B cell (primary cell): ENCODE data around the gene ADGRA1.

ENCODE experiments used
- CTCF ChIP-seq: fragments of 200-600 bp; IDR thresholded peaks from one replicate; pipeline ENCODE4 v1.8.0; 2022; ENCODE audit warnings: antibody characterized with exemption, mild to moderate bottlenecking
- EZH2 ChIP-seq: IDR thresholded peaks from 2 replicates; pipeline ENCODE4 v1.6.1; 2012; ENCODE audit warnings: borderline replicate concordance, low read depth, mild to moderate bottlenecking, moderate library complexity, low read length; ENCODE audit not compliant: insufficient read depth, poor library complexity, severe bottlenecking

GRCh38 chr10:133039803-133040165 lies 47.9 kb upstream of the ADGRA1 start:
- TF ChIP-seq CTCF = no peak
- TF ChIP-seq EZH2 = no peak
